Panc1 (cell line): Measurements from ENCODE around the gene GRK3. TPM values are rescaled to one million over a fixed set of nuclear protein-coding genes. Genes with fewer than 3 reads are reported as not detected.

Experiments
- ATAC-seq: fragments of 200-7000 bp; cut with Tn5 transposase; 2 replicates; pipeline ENCODE4 v1.9.1; 2020; ENCODE audit warnings: mild to moderate bottlenecking, moderate library complexity
- BruUV-seq: library from RNA; stranded (reverse); fragments of 400-500 nt; replicated peaks from 2 replicates; lab custom pipeline; 2021; lab: Mats Ljungman, UMichigan
- CTCF ChIA-PET: fragments of 300-600 bp; sonication (Branson Sonifier 250); formaldehyde crosslinking; loops from one replicate; lab custom pipeline; 2022; ENCODE audit warnings: antibody characterized with exemption; lab: Charles Lee
- POLR2A ChIA-PET: fragments of 300-600 bp; sonication (Branson Sonifier 250); formaldehyde crosslinking; loops from one replicate; lab custom pipeline; 2022; ENCODE audit warnings: antibody characterized with exemption; lab: Charles Lee
- DNase-seq: peaks from one replicate; pipeline ENCODE4 v3.0.0-alpha.2; 2010; ENCODE audit warnings: low read depth, low spot score
- H3K27ac ChIP-seq: 2 replicates; pipeline ENCODE4 v1.5.1; 2011; ENCODE audit warnings: mild to moderate bottlenecking, low read length, inconsistent platforms
- H3K27me3 ChIP-seq: fragments of 200-500 bp; sonication (Bioruptor generic); 2 replicates; pipeline ENCODE4 v1.6.0; 2014; ENCODE audit warnings: low read length, inconsistent platforms; ENCODE audit not compliant: control insufficient read depth, insufficient read depth
- H3K36me3 ChIP-seq: fragments of 200-500 bp; sonication (Bioruptor generic); 2 replicates; pipeline ENCODE4 v1.5.1; 2014; ENCODE audit warnings: inconsistent platforms, mild to moderate bottlenecking, low read length, moderate library complexity; ENCODE audit not compliant: control insufficient read depth, insufficient read depth
- H3K4me1 ChIP-seq: 2 replicates; pipeline ENCODE4 v1.5.1; 2011; ENCODE audit warnings: inconsistent platforms, mild to moderate bottlenecking, low read length, moderate library complexity; ENCODE audit not compliant: control insufficient read depth, insufficient read depth
- H3K4me3 ChIP-seq, 2 experiments: 2 replicates each; pipeline ENCODE4 v1.5.1; 2011 to 2012; ENCODE audit warnings: low read depth in 2 of 2, low read length in 2 of 2, mild to moderate bottlenecking in 2 of 2, inconsistent platforms in 1 of 2, moderate library complexity in 1 of 2
- H3K9me3 ChIP-seq: fragments of 200-500 bp; sonication (Bioruptor generic); 2 replicates; pipeline ENCODE4 v1.5.1; 2014; ENCODE audit warnings: low read depth, mild to moderate bottlenecking, inconsistent platforms, low read length, moderate library complexity; ENCODE audit not compliant: control insufficient read depth, insufficient read depth
- CTCF ChIP-seq: fragments of 450-650 bp; IDR thresholded peaks from 2 replicates; pipeline ENCODE4 v1.5.1; 2017; ENCODE audit warnings: mild to moderate bottlenecking
- POLR2AphosphoS5 ChIP-seq: IDR thresholded peaks from 2 replicates; pipeline ENCODE4 v1.6.1; 2012; ENCODE audit warnings: mild to moderate bottlenecking, low read depth, low read length, moderate library complexity
- SIN3A ChIP-seq: IDR thresholded peaks from 2 replicates; pipeline ENCODE4 v1.6.1; 2012; ENCODE audit warnings: low read depth, mild to moderate bottlenecking, low read length, moderate library complexity, borderline replicate concordance; ENCODE audit not compliant: insufficient read depth
- TCF7L2 ChIP-seq: IDR thresholded peaks from 2 replicates; pipeline ENCODE4 v1.6.1; 2011; ENCODE audit warnings: mild to moderate bottlenecking, low read depth, low read length, inconsistent platforms
- in situ Hi-C: cut with HindIII; loops from 2 replicates; pipeline ENCODE4 v1.10.0; 2016; ENCODE audit warnings: low sequenced_read_pairs, low pct_unique_long_range_greater_than_20kb
- intact Hi-C: fragments of 100-400 bp; cut with micrococcal nuclease; formaldehyde crosslinking; loops from one replicate; pipeline ENCODE4 v1.10.0; 2022; ENCODE audit not compliant: unreplicated experiment
- total RNA-seq: library from RNA; stranded (reverse); gene quantifications from one replicate; pipeline ENCODE4 v1.2.1, GENCODE V29; 2021; ENCODE audit not compliant: unreplicated experiment
- TF ChIP-seq, protein P1 (sequence below), 2 experiments: IDR thresholded peaks; 2 replicates each; pipeline ENCODE4 v1.6.1; 2011 to 2012; ENCODE audit warnings: low read depth in 2 of 2, control low read depth in 1 of 2, low read length in 1 of 2, mild to moderate bottlenecking in 1 of 2, moderate library complexity in 1 of 2; ENCODE audit not compliant: insufficient read depth in 1 of 2

The GRK3 gene
- total RNA-seq, 1 experiment from 2014 or later: 12.0 TPM

DNA sequence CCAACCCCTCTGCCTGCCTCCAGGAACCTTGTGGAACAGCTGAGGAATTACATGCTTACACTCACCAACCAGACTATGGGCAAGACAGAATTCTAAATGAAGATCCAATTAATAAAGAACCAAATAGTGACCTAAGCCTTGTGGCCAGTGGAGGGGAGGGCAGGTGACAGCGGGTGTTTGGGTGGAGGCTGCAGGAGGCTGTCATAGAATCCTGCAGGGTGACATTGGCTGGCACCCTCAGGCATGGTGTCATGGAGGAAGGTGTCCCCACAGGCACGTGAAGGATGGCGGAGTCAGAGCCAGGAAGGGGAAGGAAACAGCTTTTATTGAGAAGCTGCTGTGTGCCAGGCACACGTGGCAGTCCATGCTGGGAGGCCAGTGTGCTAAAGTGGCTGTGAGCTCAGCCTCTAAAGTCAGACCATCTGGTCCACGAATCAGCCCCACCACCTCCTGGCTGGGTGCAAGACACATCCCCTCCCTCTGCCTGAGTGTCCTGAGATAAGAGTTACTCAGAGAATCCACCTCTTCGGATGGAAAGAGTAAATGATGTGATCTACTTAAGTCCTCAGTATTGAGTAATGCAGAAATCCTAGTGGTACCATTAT, 186.2 kb downstream of the GRK3 start:
- BruUV-seq: no TSS peak
- in situ Hi-C loops (no loop called here), intact Hi-C loops (no loop called here)
- POLR2A ChIA-PET: no interaction called here
- CTCF ChIA-PET: no interaction called here
- DNase-seq (no peak), ATAC-seq (no peak)
- TF ChIP-seq SIN3A: no peak
- no peak for TF ChIP-seq POLR2AphosphoS5
- no peak for TF ChIP-seq CTCF
- TF ChIP-seq, protein P1, sequence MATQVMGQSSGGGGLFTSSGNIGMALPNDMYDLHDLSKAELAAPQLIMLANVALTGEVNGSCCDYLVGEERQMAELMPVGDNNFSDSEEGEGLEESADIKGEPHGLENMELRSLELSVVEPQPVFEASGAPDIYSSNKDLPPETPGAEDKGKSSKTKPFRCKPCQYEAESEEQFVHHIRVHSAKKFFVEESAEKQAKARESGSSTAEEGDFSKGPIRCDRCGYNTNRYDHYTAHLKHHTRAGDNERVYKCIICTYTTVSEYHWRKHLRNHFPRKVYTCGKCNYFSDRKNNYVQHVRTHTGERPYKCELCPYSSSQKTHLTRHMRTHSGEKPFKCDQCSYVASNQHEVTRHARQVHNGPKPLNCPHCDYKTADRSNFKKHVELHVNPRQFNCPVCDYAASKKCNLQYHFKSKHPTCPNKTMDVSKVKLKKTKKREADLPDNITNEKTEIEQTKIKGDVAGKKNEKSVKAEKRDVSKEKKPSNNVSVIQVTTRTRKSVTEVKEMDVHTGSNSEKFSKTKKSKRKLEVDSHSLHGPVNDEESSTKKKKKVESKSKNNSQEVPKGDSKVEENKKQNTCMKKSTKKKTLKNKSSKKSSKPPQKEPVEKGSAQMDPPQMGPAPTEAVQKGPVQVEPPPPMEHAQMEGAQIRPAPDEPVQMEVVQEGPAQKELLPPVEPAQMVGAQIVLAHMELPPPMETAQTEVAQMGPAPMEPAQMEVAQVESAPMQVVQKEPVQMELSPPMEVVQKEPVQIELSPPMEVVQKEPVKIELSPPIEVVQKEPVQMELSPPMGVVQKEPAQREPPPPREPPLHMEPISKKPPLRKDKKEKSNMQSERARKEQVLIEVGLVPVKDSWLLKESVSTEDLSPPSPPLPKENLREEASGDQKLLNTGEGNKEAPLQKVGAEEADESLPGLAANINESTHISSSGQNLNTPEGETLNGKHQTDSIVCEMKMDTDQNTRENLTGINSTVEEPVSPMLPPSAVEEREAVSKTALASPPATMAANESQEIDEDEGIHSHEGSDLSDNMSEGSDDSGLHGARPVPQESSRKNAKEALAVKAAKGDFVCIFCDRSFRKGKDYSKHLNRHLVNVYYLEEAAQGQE (IDR thresholded peaks at IDR 0.05; ENCODE audit: insufficient read depth in 1 of 2, low read depth in 2 of 2, low read length in 1 of 2): no peak
- TF ChIP-seq TCF7L2: no peak
- Histone ChIP-seq H3K4me1 (no peaks in the 10 kb centered on the region), H3K4me3 (no peak overlapping the region), H3K27me3 (no peaks in the 10 kb centered on the region; the same call in 1 of the 2 replicates), H3K36me3 (no peaks in the 10 kb centered on the region), H3K27ac (no peak overlapping the region), H3K9me3 (no peaks in the 10 kb centered on the region)

- ChIA-PET CTCF (no interaction called here), POLR2A (no interaction called here)
- ATAC-seq: no peak
- TF ChIP-seq, protein P1 (IDR thresholded peaks at IDR 0.05; ENCODE audit: insufficient read depth in 1 of 2, low read depth in 2 of 2, low read length in 1 of 2): no peak
- no peak for TF ChIP-seq SIN3A
- no peak for TF ChIP-seq CTCF
- no peak for TF ChIP-seq TCF7L2
- no peak for TF ChIP-seq POLR2AphosphoS5
- H3K36me3 ChIP-seq: no peaks in the 10 kb centered on the region
- H3K27ac ChIP-seq: no peak overlapping the region
- H3K9me3 ChIP-seq: no peaks in the 10 kb centered on the region
- DNase-seq: no peak
- intact Hi-C loops (no loop called here), in situ Hi-C loops (no loop called here)
- H3K4me1 ChIP-seq: no peaks in the 10 kb centered on the region
- no peaks in the 10 kb centered on the region; the same call in 1 of the 2 replicates for H3K27me3 ChIP-seq
- H3K4me3 ChIP-seq: no peak overlapping the region
- no TSS peak for BruUV-seq
These were observed 186.7 kb downstream of the GRK3 start for GRCh38 chr22:25751174-25751581.
